ENCODE data around the gene F2R.
"Not testable (repeated sequence)": the region's sequence is repeated elsewhere in the genome, so short reads cannot be mapped to it uniquely, and the experiment has no call there.

Gene F2R

DNA sequence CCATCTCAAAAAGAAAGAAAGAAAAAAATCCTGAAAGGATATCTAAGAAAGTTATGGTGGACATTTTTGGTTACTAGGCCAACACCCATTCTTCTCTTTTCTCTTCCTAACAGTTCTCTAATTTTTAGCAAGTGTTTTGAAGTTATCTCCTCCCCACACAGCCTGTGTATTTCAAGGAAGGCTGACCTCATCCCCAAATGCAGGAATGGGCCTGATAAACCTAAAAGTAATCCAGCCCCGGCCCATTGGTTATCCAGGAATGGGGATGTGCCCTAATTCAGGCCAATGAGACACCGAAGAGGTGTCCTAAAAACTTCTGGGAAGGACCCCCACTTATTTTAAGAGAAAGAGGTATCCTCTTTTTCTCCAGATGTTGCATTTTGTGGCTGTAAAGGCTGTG is 46.6 kb downstream of the F2R start:
- TF ChIP-seq, protein P1, sequence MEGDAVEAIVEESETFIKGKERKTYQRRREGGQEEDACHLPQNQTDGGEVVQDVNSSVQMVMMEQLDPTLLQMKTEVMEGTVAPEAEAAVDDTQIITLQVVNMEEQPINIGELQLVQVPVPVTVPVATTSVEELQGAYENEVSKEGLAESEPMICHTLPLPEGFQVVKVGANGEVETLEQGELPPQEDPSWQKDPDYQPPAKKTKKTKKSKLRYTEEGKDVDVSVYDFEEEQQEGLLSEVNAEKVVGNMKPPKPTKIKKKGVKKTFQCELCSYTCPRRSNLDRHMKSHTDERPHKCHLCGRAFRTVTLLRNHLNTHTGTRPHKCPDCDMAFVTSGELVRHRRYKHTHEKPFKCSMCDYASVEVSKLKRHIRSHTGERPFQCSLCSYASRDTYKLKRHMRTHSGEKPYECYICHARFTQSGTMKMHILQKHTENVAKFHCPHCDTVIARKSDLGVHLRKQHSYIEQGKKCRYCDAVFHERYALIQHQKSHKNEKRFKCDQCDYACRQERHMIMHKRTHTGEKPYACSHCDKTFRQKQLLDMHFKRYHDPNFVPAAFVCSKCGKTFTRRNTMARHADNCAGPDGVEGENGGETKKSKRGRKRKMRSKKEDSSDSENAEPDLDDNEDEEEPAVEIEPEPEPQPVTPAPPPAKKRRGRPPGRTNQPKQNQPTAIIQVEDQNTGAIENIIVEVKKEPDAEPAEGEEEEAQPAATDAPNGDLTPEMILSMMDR (IDR thresholded peaks at IDR 0.05; ENCODE audit: low read depth, low read length, missing control alignments), result no peak
- no peak for DNase-seq (ENCODE audit: low read depth)
- H3K4me3 ChIP-seq (ENCODE audit: low read depth, low read length), result no peak overlapping the region

DNA sequence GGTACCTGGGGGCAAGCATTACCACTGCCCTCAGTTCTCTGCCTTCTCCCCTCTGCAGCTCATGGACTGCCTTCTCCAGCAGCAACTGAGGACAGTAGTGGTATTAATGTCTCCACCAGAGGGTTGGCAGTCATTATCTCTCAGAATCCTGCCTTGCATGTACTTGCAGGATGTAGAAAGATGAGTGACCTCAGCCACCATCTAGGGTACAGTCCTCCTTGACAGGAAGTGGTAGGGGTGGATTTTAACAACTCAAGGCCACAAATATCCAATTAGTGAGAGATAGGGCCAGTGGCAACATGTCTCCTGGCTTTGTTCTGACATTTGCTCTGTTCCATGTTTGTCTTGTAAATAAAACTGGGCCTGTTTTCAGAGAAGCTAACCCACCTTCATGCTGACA is 47.2 kb downstream of the F2R start:
- TF ChIP-seq, protein P1 (IDR thresholded peaks at IDR 0.05; ENCODE audit: low read depth, low read length, missing control alignments), result no peak
- H3K4me3 ChIP-seq (ENCODE audit: low read depth, low read length), result no peak overlapping the region
- no peak for DNase-seq (ENCODE audit: low read depth)

DNA sequence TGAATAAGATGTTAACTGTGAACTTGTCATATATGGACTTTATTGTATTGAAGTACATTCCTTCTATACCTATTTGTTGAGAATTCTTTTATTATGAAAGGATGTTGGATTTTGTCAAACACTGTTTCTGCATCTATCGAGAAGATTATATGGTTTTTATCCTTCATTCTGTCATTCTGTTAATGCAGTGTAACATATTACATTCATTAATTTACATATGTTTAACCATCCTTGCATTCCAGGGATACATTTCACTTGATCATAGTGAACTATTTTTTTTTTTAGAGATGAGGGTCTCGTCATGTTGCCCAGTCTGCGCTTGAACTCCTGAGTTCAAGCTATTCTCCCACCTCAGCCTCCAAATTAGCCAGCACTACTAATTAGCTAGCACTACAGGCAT is 48.4 kb downstream of the F2R start:
- TF ChIP-seq, protein P1 (IDR thresholded peaks at IDR 0.05; ENCODE audit: low read depth, low read length, missing control alignments), result no peak
- no peak for DNase-seq (ENCODE audit: low read depth)

DNA sequence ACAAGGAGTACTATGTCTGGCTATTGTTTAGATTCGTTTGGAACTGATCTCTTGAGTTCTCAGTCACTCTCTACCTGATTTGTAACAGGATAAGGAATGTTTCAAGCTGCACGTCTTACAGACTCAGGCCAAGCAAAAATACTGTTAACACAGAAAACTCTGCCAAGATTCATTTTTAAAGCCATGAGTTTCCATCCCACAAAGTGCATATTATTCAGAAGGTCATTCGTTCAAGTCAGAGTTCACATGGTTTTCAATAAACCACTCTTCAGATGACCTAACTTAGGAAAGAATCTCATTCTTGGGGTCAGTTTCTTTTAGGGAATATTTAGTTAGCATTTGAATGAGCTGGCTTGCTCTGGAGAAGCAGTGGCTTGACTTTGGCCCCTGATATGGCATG is 49.3 kb downstream of the F2R start:
- no peak for DNase-seq (ENCODE audit: low read depth)
- H3K4me3 ChIP-seq (ENCODE audit: low read depth, low read length), result no peak overlapping the region
- TF ChIP-seq, protein P1 (IDR thresholded peaks at IDR 0.05; ENCODE audit: low read depth, low read length, missing control alignments), result no peak

More for the DNA sequence above, 48.4 kb downstream of the F2R start:
- no peak overlapping the region for H3K4me3 ChIP-seq (ENCODE audit: low read depth, low read length)

DNA sequence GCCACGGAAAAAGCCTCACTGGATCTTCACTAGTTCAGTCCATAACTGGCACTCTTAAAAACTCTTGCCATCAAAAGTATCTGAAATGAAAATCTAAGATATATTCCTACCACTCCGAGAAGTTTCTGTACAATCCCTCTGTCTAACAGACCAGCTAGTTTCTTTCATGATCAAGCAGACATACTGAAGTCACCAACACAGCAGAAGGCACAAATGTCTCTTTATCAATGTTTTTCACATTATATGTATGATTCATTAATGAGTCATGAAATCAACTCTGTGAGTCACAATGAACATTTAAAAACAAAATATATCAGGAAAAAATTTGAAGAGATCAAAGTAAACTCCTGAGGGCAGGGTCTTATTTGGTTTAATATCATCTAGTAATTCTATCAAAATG is 50.8 kb downstream of the F2R start:
- no peak for DNase-seq (ENCODE audit: low read depth)
- TF ChIP-seq, protein P1 (IDR thresholded peaks at IDR 0.05; ENCODE audit: low read depth, low read length, missing control alignments), result no peak
- no peak overlapping the region for H3K4me3 ChIP-seq (ENCODE audit: low read depth, low read length)

DNA sequence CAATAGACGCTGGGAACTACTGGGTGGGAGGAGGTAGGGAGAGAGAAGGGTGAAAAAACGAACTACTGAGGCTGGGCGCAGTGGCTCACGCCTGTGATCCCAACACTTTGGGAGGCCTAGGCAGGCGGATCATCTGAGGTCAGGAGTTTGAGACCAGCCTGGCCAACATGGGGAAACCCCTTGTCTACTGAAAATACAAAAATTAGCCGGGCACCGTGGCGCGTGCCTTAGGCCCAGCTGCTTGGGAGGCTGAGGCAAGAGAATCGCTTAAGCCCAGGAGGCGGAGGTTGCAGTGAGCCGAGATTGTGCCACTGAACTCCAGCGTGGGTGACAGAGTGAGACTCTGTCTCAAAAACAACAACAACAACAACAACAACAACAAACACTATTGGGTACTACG is 55.1 kb downstream of the F2R start:
- not testable (repeated sequence) for H3K4me3 ChIP-seq (ENCODE audit: low read depth, low read length); DNase-seq (ENCODE audit: low read depth)

DNA sequence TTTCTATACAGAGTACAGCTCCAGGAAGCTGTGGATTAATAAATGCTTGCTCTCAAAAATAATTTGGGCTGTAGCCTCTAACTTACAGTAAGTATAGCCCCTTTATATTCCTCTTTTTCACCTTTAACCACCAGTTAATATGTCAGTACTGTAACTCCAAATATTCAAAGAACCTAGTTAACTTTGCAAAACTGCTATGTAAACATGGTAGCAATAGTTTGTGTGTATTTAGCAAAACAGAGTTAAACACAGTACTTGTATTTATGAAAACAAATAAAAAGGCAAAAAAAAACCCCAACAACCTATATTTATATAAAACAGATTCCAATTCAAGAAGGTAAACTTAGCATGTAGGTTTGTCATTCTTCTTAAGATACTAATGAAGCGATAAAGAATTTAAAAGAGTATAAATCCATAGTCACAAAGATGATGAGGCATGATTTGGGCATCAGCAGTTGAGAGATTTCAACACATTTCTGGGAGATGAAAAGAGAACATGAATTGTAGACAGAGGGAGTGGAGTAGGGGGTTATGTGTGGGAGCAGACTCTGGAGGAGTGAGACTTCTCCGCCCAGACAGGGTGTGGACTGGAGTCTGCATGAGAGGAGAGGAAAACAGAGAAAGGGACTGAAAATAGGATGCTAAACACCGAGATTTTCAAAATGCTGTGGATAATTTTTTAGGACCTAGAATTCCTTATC is 55.9 kb downstream of the F2R start:
- no peak for DNase-seq (ENCODE audit: low read depth)
- TF ChIP-seq, protein P1 (IDR thresholded peaks at IDR 0.05; ENCODE audit: low read depth, low read length, missing control alignments), result no peak
- H3K4me3 ChIP-seq (ENCODE audit: low read depth, low read length), result no peak overlapping the region

All from GM12864 (cell line).